BLaER1 (cell line): Measurements from ENCODE around the gene EQTN.

Source experiments
- H3K27ac ChIP-seq: shearing (Covaris generic); formaldehyde crosslinking; 2 replicates; pipeline ENCODE4 v1.8.1; 2022
- H3K27me3 ChIP-seq: shearing (Covaris generic); formaldehyde crosslinking; 2 replicates; pipeline ENCODE4 v1.8.1; 2022
- H3K36me3 ChIP-seq: shearing (Covaris generic); formaldehyde crosslinking; 2 replicates; pipeline ENCODE4 v1.8.1; 2022
- H3K4me1 ChIP-seq: shearing (Covaris generic); formaldehyde crosslinking; 2 replicates; pipeline ENCODE4 v1.8.1; 2022
- H3K4me2 ChIP-seq: shearing (Covaris generic); formaldehyde crosslinking; 2 replicates; pipeline ENCODE4 v1.8.1; 2022
- H3K4me3 ChIP-seq: shearing (Covaris generic); formaldehyde crosslinking; 2 replicates; pipeline ENCODE4 v1.8.1; 2022
- H3K9ac ChIP-seq: shearing (Covaris generic); formaldehyde crosslinking; 2 replicates; pipeline ENCODE4 v1.8.1; 2022
- H3K9me3 ChIP-seq: shearing (Covaris generic); formaldehyde crosslinking; 2 replicates; pipeline ENCODE4 v1.8.1; 2022
- H4K20me1 ChIP-seq: shearing (Covaris generic); formaldehyde crosslinking; 2 replicates; pipeline ENCODE4 v1.8.1; 2022
- Cebpa-rat ChIP-seq: shearing (Covaris generic); IDR thresholded peaks from 2 replicates; pipeline ENCODE4 v1.8.1; 2022

EQTN gene

GRCh38 chr9:27303219-27303618, 6.3 kb upstream of the EQTN start:
- Histone ChIP-seq H3K4me1 (no peaks in the 10 kb centered on the region), H4K20me1 (no peaks in the 10 kb centered on the region), H3K36me3 (no peaks in the 10 kb centered on the region), H3K4me3 (no peak overlapping the region), H3K9ac (no peak overlapping the region), H3K4me2 (no peak overlapping the region), H3K27me3 (no peaks in the 10 kb centered on the region), H3K27ac (no peak overlapping the region), H3K9me3 (peaks cover 9% of the 10 kb centered on the region; the same call in 1 of the 2 replicates)
- TF ChIP-seq Cebpa-rat, result no peak

GRCh38 chr9:27293996-27294395, 3.0 kb downstream of the EQTN start:
- H3K4me1 ChIP-seq, result no peaks in the 10 kb centered on the region
- H3K4me2 ChIP-seq, result no peak overlapping the region
- no peak for TF ChIP-seq Cebpa-rat
- no peak overlapping the region for H3K27ac ChIP-seq
- H3K9ac ChIP-seq, result no peak overlapping the region
- no peak overlapping the region for H3K4me3 ChIP-seq
- H4K20me1 ChIP-seq, result no peaks in the 10 kb centered on the region
- no peaks in the 10 kb centered on the region for H3K36me3 ChIP-seq
- H3K27me3 ChIP-seq, result no peaks in the 10 kb centered on the region
- no peaks in the 10 kb centered on the region for H3K9me3 ChIP-seq

DNA sequence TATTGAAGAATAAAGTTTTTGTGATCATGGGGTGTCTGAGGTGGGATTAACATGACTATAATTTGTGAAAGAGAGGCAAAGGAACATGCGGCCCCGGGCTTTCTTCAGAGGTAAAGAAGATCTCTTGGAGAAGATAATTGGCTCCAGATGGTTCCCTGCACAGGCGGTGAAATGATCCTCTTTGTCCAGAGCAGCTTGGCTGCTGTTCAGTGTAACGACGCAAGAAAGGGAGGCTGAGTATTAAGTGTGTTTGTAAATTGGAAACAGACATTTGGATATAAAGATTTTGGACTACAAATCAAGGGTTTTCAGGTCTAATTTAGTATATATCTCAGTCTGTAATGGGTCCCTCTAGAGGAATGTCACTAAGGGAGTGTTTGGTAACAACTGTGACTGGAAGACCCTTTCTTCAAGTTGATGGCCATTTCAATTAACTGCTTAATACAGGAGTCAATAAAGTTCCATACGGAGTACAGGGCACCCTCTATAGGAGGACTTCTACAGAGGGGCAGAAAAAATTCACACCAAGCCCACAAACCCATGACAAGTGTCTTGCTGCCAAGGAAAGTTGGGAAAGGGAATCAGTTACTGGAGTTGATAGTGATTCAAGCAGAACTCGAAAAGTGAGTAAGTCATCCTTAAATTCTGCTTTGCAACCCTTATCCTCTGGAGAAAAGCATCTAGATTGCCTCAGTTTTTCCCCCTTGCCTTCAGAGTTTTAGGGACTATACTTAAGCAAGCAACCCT, 4.1 kb downstream of the EQTN start:
- no peak overlapping the region for H3K4me2 ChIP-seq
- no peaks in the 10 kb centered on the region for H4K20me1 ChIP-seq
- no peaks in the 10 kb centered on the region for H3K9me3 ChIP-seq
- no peaks in the 10 kb centered on the region for H3K4me1 ChIP-seq
- H3K36me3 ChIP-seq, result no peaks in the 10 kb centered on the region
- H3K27me3 ChIP-seq, result no peaks in the 10 kb centered on the region
- TF ChIP-seq Cebpa-rat, result no peak
- no peak overlapping the region for H3K27ac ChIP-seq
- H3K4me3 ChIP-seq, result no peak overlapping the region
- H3K9ac ChIP-seq, result no peak overlapping the region

GRCh38 chr9:27291292-27291691, 5.7 kb downstream of the EQTN start:
- H3K27me3 ChIP-seq, result no peaks in the 10 kb centered on the region
- H3K9me3 ChIP-seq, result no peaks in the 10 kb centered on the region
- H3K36me3 ChIP-seq, result no peaks in the 10 kb centered on the region
- no peak for TF ChIP-seq Cebpa-rat
- no peak overlapping the region for H3K4me2 ChIP-seq
- H3K4me1 ChIP-seq, result no peaks in the 10 kb centered on the region
- H3K9ac ChIP-seq, result no peak overlapping the region
- H3K27ac ChIP-seq, result no peak overlapping the region
- no peak overlapping the region for H3K4me3 ChIP-seq
- H4K20me1 ChIP-seq, result no peaks in the 10 kb centered on the region

GRCh38 chr9:27282269-27282668, 14.7 kb downstream of the EQTN start:
- H3K27me3 ChIP-seq, result no peaks in the 10 kb centered on the region
- no peak overlapping the region for H3K9ac ChIP-seq
- no peak overlapping the region for H3K4me3 ChIP-seq
- H3K9me3 ChIP-seq, result no peaks in the 10 kb centered on the region
- H3K36me3 ChIP-seq, result no peaks in the 10 kb centered on the region
- no peaks in the 10 kb centered on the region for H4K20me1 ChIP-seq
- no peak for TF ChIP-seq Cebpa-rat
- H3K4me2 ChIP-seq, result no peak overlapping the region
- no peaks in the 10 kb centered on the region for H3K4me1 ChIP-seq
- no peak overlapping the region for H3K27ac ChIP-seq

GRCh38 chr9:27280860-27281259, 16.1 kb downstream of the EQTN start:
- H3K4me3 ChIP-seq, result no peak overlapping the region
- H3K27ac ChIP-seq, result no peak overlapping the region
- no peaks in the 10 kb centered on the region for H4K20me1 ChIP-seq
- H3K27me3 ChIP-seq, result no peaks in the 10 kb centered on the region
- H3K4me1 ChIP-seq, result no peaks in the 10 kb centered on the region
- no peak overlapping the region for H3K4me2 ChIP-seq
- no peak overlapping the region for H3K9ac ChIP-seq
- no peaks in the 10 kb centered on the region for H3K9me3 ChIP-seq
- H3K36me3 ChIP-seq, result no peaks in the 10 kb centered on the region
- no peak for TF ChIP-seq Cebpa-rat

GRCh38 chr9:27280249-27280648, 16.7 kb downstream of the EQTN start:
- H3K4me3 ChIP-seq, result no peak overlapping the region
- no peak overlapping the region for H3K27ac ChIP-seq
- no peaks in the 10 kb centered on the region for H3K36me3 ChIP-seq
- H3K4me2 ChIP-seq, result no peak overlapping the region
- no peaks in the 10 kb centered on the region for H3K4me1 ChIP-seq
- H3K27me3 ChIP-seq, result no peaks in the 10 kb centered on the region
- no peak overlapping the region for H3K9ac ChIP-seq
- H3K9me3 ChIP-seq, result no peaks in the 10 kb centered on the region
- no peak for TF ChIP-seq Cebpa-rat
- no peaks in the 10 kb centered on the region for H4K20me1 ChIP-seq

- no peaks in the 10 kb centered on the region for H3K9me3 ChIP-seq
- no peak overlapping the region for H3K9ac ChIP-seq
- H3K4me2 ChIP-seq, result no peak overlapping the region
- H3K27ac ChIP-seq, result no peak overlapping the region
- no peak overlapping the region for H3K4me3 ChIP-seq
- no peak for TF ChIP-seq Cebpa-rat
- no peaks in the 10 kb centered on the region for H3K36me3 ChIP-seq
- no peaks in the 10 kb centered on the region for H3K4me1 ChIP-seq
- H4K20me1 ChIP-seq, result no peaks in the 10 kb centered on the region
- H3K27me3 ChIP-seq, result no peaks in the 10 kb centered on the region
Measured at GRCh38 chr9:27279611-27280010, 17.3 kb downstream of the EQTN start.

GRCh38 chr9:27278374-27278773, 18.6 kb downstream of the EQTN start:
- Histone ChIP-seq H3K9me3 (no peaks in the 10 kb centered on the region), H3K4me1 (no peaks in the 10 kb centered on the region), H3K4me3 (no peak overlapping the region), H3K36me3 (no peaks in the 10 kb centered on the region), H3K9ac (no peak overlapping the region), H3K4me2 (no peak overlapping the region), H3K27me3 (no peaks in the 10 kb centered on the region), H3K27ac (no peak overlapping the region), H4K20me1 (no peaks in the 10 kb centered on the region)
- no peak for TF ChIP-seq Cebpa-rat

- Histone ChIP-seq H3K4me1 (no peaks in the 10 kb centered on the region), H3K27ac (no peak overlapping the region), H3K4me3 (no peak overlapping the region), H3K9ac (no peak overlapping the region), H3K27me3 (no peaks in the 10 kb centered on the region), H4K20me1 (no peaks in the 10 kb centered on the region), H3K4me2 (no peak overlapping the region), H3K36me3 (no peaks in the 10 kb centered on the region), H3K9me3 (no peaks in the 10 kb centered on the region)
- TF ChIP-seq Cebpa-rat, result no peak
Measured at GRCh38 chr9:27276193-27277030, 20.5 kb downstream of the EQTN start.
